HK-2 (cell line): ENCODE data around the gene MYH11.
"Not testable (repeated sequence)": the region's sequence is repeated elsewhere in the genome, so short reads cannot be mapped to it uniquely, and the experiment has no call there.

Source experiments
- DNase-seq: peaks from one replicate; pipeline ENCODE4 v3.0.0-alpha.2; 2018; ENCODE audit not compliant: unreplicated experiment

Gene MYH11

DNA sequence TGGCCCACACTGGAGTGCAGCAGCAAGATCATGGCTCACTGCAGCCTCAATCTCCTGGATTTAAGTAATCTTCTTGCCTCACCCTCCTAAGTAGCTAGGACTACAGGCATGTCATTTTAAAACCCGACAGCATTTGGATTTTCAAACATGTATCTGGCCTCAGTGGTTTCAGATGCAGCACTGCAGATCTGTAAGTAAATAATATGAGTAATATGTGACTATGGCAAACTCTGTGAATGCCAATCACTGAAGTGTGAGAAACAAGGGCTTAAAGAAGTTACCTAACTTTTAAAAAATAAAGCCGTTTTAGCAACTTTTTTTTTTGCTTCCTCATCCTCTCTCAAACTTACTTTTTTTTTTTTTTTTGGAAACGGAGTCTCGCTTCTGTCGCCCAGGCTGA is 19.7 kb upstream of the MYH11 start:
- no peak for DNase-seq

DNA sequence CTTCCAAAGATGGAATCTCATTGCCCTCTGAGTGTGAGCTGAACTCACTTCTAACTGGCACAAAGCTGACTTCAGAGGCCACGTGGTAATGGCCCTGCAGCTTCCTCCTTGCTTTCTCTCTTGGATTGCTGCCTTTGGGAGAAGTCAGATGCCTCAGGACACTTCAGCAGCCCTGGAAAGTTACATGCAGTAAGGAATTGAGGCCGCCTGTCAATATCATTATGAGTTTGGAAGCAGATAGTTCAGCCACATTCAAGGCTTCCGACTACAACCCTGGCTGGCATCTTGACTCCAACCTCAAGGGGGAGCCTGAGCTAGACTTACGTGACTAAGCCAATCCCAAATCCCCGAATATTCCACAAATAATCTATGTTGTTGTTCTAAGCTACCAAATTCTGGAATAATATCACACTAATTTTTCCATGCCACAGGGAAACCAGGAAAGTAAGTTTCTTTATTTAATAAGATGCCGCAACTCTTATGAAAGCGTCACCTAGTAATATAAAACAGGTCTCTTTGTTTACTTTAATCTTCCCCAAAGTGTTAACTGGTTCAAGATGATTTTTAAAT is 18.0 kb upstream of the MYH11 start:
- no peak for DNase-seq

GRCh38 chr16:15873737-15874136 is 16.9 kb upstream of the MYH11 start:
- DNase-seq: no peak

GRCh38 chr16:15873301-15873700 is 16.5 kb upstream of the MYH11 start:
- DNase-seq: no peak

GRCh38 chr16:15870011-15870410 is 13.2 kb upstream of the MYH11 start:
- no peak for DNase-seq

DNA sequence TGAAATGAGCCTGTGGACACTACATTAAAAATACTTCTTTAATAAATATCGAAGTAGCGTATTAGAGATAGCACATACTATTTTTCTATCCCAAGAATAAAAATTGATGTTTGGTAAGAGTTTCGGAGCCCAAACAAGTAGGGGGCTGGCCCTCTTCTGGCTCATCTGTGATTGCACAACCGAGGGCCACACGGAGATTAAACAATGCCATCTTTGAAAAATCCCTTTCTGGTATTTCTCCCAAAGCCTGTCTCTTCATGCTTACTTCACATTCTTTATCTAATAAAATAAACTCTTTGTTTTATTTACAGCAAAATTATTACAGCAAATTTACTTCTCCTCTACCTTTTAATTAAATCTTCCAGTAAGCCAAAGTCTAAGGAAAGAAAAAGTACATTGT is 9.6 kb upstream of the MYH11 start:
- no peak for DNase-seq

DNA sequence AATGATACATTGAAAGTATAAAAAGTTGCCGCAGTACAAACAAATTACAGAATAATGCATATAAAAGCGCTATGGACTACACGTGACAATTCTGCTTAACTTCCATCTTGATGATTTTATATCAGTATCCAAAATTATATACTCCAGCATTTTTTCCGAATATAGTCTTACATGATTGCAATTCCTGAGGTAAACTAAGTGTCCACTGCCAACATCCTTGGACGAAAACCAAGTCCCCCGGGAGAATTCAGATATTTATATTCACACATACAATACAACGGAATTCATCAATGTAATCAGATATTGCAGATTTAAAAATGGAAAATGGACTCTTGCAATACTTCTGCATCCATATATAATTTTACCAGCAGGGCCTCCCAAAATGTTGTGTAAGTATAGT is 8.9 kb upstream of the MYH11 start:
- DNase-seq: no peak

- no peak for DNase-seq
These were observed 8.1 kb upstream of the MYH11 start for GRCh38 chr16:15864939-15865338.

GRCh38 chr16:15861996-15862395 is 5.2 kb upstream of the MYH11 start:
- no peak for DNase-seq

- DNase-seq: no peak
These were observed 2.3 kb upstream of the MYH11 start for GRCh38 chr16:15858921-15859668.

DNA sequence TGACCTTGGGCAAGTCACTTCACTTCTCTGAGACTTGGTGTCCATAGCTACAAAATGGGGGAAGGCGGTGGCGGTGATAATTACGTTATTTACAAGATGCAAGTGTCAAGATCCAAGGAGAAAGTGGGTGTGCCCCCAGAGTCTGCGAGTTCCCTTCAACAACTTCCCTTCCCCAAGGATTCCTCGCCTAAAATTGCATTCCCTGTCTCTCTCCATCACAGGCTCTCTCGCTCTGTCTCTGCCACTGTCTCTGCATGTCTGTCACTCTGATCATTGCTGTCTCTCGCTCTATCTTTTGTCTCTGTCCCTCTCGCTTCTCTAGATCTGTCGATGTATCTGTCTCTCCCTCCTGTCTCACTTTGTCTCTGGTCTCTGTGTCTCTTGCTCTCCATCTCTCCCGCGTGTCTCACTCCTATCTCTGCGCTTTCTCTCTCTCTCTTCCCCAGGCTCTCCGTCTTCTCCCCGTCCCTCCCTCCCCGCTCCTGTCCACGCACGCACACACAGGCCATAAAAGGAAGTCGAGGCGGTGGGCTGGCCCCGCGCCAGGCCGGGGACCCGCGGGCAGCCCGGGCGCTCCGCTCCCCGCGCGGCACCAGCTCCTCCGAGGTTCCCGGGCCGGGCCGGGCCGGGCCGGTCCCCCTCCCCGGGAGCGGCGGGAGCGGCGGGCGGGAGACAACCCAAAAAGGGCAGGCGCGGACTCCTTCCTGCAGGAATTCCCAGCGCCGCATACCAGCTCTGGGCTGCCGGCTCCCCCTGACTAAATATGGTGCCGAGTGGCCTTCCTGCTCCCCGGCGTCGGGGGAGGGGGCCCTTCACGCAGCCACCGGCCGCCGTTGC is 1.1 kb upstream of the MYH11 start:
- peak; percentile 28 for DNase-seq

DNA sequence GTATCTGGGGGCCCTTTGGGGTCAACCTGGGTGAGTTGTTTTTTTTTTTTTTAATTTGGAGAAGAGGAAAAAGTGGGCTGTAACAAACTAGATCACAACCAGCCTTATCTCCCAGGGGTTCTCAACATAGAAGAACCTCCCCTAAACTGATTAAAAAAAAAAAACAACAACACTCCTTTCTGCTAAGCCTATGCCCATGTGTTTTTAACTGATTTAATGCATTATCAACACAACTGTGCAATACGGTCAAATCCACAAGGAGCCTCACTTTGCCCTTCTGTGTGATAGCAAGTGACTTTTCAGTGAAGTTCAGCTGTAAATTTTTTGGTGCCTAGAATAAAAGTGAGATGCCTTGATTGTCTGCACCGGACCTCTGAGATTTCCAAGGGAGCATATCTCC is 646 bp downstream of the MYH11 start:
- DNase-seq: no peak

DNA sequence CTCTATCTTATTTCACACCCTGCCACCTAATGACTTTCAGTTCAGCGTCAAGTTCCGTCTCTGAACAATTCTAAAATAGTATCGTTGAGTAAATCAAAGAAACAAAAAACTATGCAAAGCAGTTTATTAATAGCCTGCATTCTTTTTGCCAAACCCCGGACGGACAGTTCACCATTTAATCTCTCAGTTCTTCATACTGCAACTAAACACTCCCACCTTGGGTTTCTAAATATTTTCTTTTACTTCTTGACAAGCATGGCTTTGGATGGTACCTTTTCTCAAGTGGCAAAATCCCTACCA is 1.2 kb downstream of the MYH11 start:
- DNase-seq: no peak

GRCh38 chr16:15854906-15855703 is 1.7 kb downstream of the MYH11 start:
- no peak for DNase-seq

DNA sequence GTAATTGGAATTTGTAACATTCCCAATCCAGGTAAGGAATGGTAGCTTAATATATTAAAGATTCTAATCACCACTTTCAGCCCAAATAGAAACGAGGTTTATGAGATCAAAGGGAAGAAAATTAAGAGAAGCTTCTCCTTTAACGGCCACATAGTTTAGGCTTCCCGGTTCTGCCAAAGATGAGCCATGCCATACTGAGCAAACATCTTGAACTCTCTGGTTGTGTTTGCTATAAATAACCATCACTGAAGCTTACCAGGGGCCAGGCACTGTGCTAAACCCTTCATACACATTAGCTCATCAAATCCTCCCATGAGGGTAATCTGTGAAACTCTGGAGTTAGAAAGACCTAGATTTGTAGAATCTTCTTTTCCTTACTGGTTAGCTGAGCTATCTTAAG is 2.8 kb downstream of the MYH11 start:
- no peak for DNase-seq

DNA sequence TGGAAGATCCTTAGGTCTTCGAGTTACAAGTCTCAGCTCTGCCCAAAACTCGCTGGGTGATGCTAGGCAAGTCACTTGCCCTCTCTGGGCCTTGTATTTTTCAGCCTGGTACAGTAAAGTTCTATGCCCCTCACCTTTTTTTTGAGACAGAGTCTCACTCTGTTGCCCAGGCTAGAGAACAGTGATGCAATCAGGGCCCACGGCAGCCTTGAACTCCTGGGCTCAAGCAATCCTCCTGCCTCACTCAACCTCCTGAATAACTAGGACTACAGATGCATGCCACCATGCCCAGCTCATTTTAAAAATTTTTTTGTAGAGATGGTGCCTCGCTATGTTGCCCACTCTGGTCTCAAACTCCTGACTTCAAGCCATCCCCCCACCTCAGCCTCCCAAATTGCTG is 3.8 kb downstream of the MYH11 start:
- no peak for DNase-seq

- not testable (repeated sequence) for DNase-seq
These were observed 6.3 kb downstream of the MYH11 start for GRCh38 chr16:15850555-15850954.

DNA sequence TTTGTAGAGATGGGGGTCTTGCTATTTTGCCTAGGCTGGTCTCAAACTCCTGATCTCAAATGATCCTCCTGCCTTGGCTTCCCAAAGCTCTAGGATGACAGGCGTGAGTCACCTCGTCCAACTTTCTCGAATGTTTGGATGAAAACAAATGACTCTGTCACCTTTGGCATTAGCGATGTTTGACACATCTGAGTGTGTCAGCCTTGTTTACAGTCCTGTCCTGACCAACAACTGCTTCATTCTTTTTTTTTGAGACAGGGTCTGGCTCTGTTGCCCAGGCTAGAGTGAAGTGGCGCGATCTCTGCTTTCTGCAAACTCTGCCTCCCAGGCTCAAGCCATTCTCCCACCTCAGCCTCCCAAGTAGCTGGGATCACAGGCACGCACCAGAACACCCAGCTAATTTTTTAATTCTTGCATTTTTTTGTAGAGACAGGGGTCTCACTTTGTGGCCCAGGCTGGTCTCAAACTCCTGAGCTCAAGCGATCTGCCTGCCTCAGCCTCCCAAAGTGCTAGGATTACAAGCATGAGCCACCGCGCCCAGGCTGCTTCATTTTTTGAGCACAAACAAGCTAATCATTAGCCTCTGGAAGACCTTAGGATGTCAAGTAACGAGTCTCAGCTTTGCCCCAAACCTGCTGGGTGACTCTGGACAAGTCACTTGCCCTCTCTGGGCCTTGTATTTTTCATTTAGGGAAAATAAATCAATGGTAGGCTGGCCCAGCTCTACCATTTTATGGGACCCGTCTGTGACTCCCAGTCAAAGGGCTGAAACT is 7.4 kb downstream of the MYH11 start:
- no peak for DNase-seq

DNA sequence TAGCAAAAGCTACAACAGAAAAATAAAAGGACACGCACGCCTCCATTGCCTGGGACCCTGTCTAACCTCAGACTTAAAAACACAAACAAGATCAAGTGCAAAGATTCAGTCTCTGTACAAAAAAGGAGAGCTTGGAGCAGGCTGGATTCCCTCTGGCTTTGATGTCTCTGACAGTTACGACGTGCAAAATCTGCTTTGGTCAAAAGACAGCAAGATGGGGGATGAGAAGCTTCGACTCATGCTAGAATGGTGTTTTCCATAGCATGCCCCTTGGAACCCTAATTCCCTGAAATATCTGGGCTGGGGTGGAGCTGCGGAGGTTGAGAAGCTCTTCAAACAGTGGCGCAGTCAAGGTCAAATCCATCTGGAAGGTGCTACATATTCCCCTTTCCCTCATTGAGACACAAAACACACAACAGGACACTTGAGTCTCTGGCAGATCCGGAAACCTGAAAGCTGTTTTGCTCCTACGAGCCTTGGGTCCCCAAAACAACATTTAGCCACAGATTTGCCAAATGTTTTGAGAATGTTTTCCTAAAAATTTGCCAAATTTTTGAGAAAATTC is 9.1 kb downstream of the MYH11 start:
- no peak for DNase-seq

- DNase-seq: no peak
These were observed 10.3 kb downstream of the MYH11 start for GRCh38 chr16:15846510-15846909.

- DNase-seq: no peak
These were observed 13.1 kb downstream of the MYH11 start for GRCh38 chr16:15843635-15844279.
